Kidney epithelial cell (primary cell): ENCODE results near the gene CNGB1. TPM values are rescaled to one million over a fixed set of nuclear protein-coding genes. Genes with fewer than 3 reads are reported as not detected.
"Not testable (repeated sequence)": the region's sequence is repeated elsewhere in the genome, so short reads cannot be mapped to it uniquely, and the experiment has no call there.

Source experiments
- DNase-seq: peaks from one replicate; pipeline ENCODE4 v3.0.0-alpha.2; 2010; ENCODE audit warnings: low read depth
- H3K27me3 ChIP-seq: 2 replicates; pipeline ENCODE4 v1.6.0; 2011; ENCODE audit warnings: low read length; ENCODE audit not compliant: control insufficient read depth, insufficient read depth
- H3K36me3 ChIP-seq: 2 replicates; pipeline ENCODE4 v1.5.1; 2011; ENCODE audit warnings: low read length; ENCODE audit not compliant: control insufficient read depth, insufficient read depth
- H3K4me3 ChIP-seq: 2 replicates; pipeline ENCODE4 v1.5.1; 2011; ENCODE audit warnings: low read depth, mild to moderate bottlenecking, control low read depth, low read length
- total RNA-seq: library from RNA; depleted of rRNA; stranded (reverse); fragments of >200 nt; gene quantifications from 2 replicates; pipeline ENCODE4 v1.2.3, GENCODE V29; 2015
- TF ChIP-seq, protein P1 (sequence below): IDR thresholded peaks from 2 replicates; pipeline ENCODE4 v1.5.1; 2011; ENCODE audit warnings: mild to moderate bottlenecking, moderate library complexity, low read length, control low read depth, inconsistent platforms; ENCODE audit not compliant: insufficient read depth, poor library complexity, severe bottlenecking

Gene CNGB1
- total RNA-seq, 1 donor from 2014 or later, result not detected

- Histone ChIP-seq H3K36me3 (no peaks in the 10 kb centered on the region), H3K27me3 (no peaks in the 10 kb centered on the region), H3K4me3 (no peak overlapping the region)
- TF ChIP-seq, protein P1, sequence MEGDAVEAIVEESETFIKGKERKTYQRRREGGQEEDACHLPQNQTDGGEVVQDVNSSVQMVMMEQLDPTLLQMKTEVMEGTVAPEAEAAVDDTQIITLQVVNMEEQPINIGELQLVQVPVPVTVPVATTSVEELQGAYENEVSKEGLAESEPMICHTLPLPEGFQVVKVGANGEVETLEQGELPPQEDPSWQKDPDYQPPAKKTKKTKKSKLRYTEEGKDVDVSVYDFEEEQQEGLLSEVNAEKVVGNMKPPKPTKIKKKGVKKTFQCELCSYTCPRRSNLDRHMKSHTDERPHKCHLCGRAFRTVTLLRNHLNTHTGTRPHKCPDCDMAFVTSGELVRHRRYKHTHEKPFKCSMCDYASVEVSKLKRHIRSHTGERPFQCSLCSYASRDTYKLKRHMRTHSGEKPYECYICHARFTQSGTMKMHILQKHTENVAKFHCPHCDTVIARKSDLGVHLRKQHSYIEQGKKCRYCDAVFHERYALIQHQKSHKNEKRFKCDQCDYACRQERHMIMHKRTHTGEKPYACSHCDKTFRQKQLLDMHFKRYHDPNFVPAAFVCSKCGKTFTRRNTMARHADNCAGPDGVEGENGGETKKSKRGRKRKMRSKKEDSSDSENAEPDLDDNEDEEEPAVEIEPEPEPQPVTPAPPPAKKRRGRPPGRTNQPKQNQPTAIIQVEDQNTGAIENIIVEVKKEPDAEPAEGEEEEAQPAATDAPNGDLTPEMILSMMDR, result no peak
- no peak for DNase-seq
Measured at GRCh38 chr16:57862698-57863433, 108.1 kb downstream of the CNGB1 start.

DNA sequence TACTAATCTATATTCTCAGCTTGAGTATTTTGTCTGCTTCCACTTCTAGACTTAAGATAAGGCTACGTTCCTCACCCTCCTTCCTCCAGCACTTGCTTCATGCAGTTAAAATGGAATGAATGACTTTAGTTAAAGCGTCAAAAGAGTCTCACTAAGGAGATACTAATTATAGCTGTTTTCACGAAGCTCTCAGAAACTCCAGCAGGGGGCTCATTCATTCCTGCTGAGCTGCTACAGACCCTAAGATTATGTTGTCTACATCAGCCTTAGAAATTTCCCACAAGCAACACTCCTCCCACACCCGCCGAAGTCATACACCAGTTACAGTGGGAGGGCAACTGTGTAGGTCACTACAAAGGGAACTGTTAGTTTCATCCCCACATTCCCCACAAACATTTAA, 111.6 kb downstream of the CNGB1 start:
- Histone ChIP-seq H3K36me3 (no peaks in the 10 kb centered on the region), H3K4me3 (no peak overlapping the region), H3K27me3 (no peaks in the 10 kb centered on the region)
- TF ChIP-seq, protein P1, result peak; percentile 47
- no peak for DNase-seq

- TF ChIP-seq, protein P1, result no peak
- Histone ChIP-seq H3K36me3 (no peaks in the 10 kb centered on the region), H3K4me3 (no peak overlapping the region), H3K27me3 (no peaks in the 10 kb centered on the region)
- DNase-seq, result no peak
Measured at GRCh38 chr16:57858635-57859034, 112.3 kb downstream of the CNGB1 start.

- H3K27me3 ChIP-seq, H3K36me3 ChIP-seq, H3K4me3 ChIP-seq, DNase-seq: not testable (repeated sequence)
Measured at GRCh38 chr16:57857991-57858390, 112.9 kb downstream of the CNGB1 start.

- H3K27me3 ChIP-seq, result no peaks in the 10 kb centered on the region
- no peak overlapping the region for H3K4me3 ChIP-seq
- TF ChIP-seq, protein P1, result no peak
- H3K36me3 ChIP-seq, result no peaks in the 10 kb centered on the region
- no peak for DNase-seq
Measured at GRCh38 chr16:57855188-57855587, 115.7 kb downstream of the CNGB1 start.

DNA sequence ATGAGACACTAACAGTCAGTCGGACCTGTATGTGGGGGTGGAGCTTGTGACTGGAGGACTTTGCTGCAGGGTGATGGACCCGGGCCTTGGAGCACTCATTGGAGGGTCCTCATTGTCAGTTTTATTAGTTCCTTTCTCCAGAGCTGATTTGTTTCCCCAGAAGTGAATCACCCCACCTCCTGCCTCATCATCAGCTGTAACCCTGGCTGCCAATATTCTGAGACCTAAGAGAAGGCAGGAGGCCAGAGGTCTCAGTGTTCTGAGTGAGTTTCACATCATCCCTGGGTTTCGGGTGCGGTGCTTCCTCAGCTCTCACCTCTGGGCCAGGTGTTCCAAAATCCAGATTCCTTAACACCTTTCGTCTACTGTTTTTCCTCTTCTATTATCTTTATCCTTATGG, 118.7 kb downstream of the CNGB1 start:
- TF ChIP-seq, protein P1, result no peak
- H3K27me3 ChIP-seq, result no peaks in the 10 kb centered on the region
- H3K36me3 ChIP-seq, result no peaks in the 10 kb centered on the region
- H3K4me3 ChIP-seq, result no peak overlapping the region
- no peak for DNase-seq
